Thoracic aorta (tissue), 2 donors: Measurements from ENCODE around the gene LMX1A. TPM values are rescaled to one million over a fixed set of nuclear protein-coding genes. Genes with fewer than 3 reads are reported as not detected.

ENCODE experiments used
- ATAC-seq: fragments of 150-250 bp; one replicate; pipeline ENCODE4 v1.8.0; 2017; ENCODE audit warnings: low read depth; ENCODE audit not compliant: insufficient number of reproducible peaks, low FRiP score
- DNase-seq: peaks from one replicate; pipeline ENCODE4 v3.0.0-alpha.2; 2020; ENCODE audit warnings: low spot score
- H3K27ac ChIP-seq, 2 donors: fragments of 200-600 bp; sonication (generic); 1 replicate in 1 of 2; 2 replicates in 1 of 2; pipeline ENCODE4 v1.5.1; 2016; ENCODE audit warnings: mild to moderate bottlenecking in 2 of 2, moderate library complexity in 2 of 2
- H3K27me3 ChIP-seq: fragments of 200-600 bp; sonication (generic); replicated peaks from 2 replicates; pipeline ENCODE4 v1.6.0; 2016; ENCODE audit warnings: mild to moderate bottlenecking; ENCODE audit not compliant: insufficient read depth
- H3K36me3 ChIP-seq: fragments of 200-600 bp; sonication (generic); one replicate; pipeline ENCODE4 v1.5.1; 2016
- H3K4me1 ChIP-seq, 2 donors: fragments of 200-600 bp; sonication (generic); 1 replicate in 1 of 2; 2 replicates in 1 of 2; pipeline versions ENCODE4 v1.5.1 to v1.6.0; 2016; ENCODE audit warnings: low read depth in 2 of 2, mild to moderate bottlenecking in 1 of 2; ENCODE audit not compliant: control insufficient read depth in 1 of 2
- H3K4me3 ChIP-seq: fragments of 200-600 bp; sonication (generic); 2 replicates; pipeline ENCODE4 v1.5.1; 2016; ENCODE audit warnings: mild to moderate bottlenecking
- H3K9me3 ChIP-seq: fragments of 200-600 bp; sonication (generic); 2 replicates; pipeline ENCODE4 v1.5.1; 2016
- total RNA-seq, 2 donors: library from RNA; depleted of rRNA; stranded (reverse); fragments of >200 nt; gene quantifications; one replicate each; pipeline versions ENCODE4 v1.1.0 to v1.2.3, GENCODE V29; 2016
- TF ChIP-seq, protein P1 (sequence below): fragments of 200-600 bp; sonication (generic); IDR thresholded peaks from one replicate; pipeline ENCODE4 v1.5.1; 2019; ENCODE audit warnings: antibody characterized with exemption

LMX1A gene
- total RNA-seq, 2 donors from 2014 or later = 0.68 TPM; not detected in 1

DNA sequence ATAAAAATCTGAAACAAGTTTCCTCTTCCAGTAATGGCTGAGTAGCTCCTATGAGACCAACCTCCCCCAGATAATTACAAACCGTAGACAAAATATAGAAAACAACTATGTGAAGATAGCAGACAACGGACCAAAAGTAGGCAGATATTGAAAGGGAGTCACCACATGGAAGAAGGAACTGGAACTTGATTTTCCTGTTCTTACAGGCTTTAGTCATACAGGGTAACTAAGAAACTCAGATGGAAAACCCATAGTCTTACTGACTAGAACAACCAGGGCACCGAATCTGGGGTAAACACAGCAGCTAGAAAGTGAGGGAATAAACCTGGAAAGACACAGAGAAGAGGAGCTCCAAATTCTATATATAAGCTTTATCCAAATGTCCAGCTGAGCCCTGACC, 26.0 kb downstream of the LMX1A start:
- Histone ChIP-seq H3K36me3 (no peaks in the 10 kb centered on the region), H3K4me3 (no peak overlapping the region), H3K9me3 (no peaks in the 10 kb centered on the region), H3K27me3 (no peaks in the 10 kb centered on the region), H3K4me1 (no peaks in the 10 kb centered on the region), H3K27ac (no peak overlapping the region)
- TF ChIP-seq, protein P1, sequence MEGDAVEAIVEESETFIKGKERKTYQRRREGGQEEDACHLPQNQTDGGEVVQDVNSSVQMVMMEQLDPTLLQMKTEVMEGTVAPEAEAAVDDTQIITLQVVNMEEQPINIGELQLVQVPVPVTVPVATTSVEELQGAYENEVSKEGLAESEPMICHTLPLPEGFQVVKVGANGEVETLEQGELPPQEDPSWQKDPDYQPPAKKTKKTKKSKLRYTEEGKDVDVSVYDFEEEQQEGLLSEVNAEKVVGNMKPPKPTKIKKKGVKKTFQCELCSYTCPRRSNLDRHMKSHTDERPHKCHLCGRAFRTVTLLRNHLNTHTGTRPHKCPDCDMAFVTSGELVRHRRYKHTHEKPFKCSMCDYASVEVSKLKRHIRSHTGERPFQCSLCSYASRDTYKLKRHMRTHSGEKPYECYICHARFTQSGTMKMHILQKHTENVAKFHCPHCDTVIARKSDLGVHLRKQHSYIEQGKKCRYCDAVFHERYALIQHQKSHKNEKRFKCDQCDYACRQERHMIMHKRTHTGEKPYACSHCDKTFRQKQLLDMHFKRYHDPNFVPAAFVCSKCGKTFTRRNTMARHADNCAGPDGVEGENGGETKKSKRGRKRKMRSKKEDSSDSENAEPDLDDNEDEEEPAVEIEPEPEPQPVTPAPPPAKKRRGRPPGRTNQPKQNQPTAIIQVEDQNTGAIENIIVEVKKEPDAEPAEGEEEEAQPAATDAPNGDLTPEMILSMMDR = no peak
- ATAC-seq (no peak), DNase-seq (no peak)

DNA sequence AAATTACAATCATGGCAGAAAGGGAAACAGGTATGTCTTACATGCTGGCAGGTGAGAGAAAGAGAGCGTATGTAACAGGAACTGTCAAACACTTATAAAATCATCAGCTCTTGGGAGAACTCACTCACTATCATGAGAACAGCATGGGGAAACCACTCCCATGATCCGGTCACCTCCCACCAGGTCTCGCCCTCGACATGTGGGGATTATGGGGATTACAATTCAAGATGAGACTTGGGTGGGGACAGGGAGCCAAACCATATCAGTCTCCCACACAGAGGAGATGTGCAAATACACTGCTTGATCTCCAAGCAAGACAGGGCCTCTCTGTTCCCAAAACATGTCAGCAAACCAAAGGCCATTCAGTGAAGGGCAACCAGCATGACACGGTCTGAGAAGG, 27.4 kb downstream of the LMX1A start:
- TF ChIP-seq, protein P1 = no peak
- ATAC-seq (no peak), DNase-seq (no peak)
- Histone ChIP-seq H3K4me1 (no peaks in the 10 kb centered on the region), H3K36me3 (no peaks in the 10 kb centered on the region), H3K27ac (no peak overlapping the region), H3K9me3 (no peaks in the 10 kb centered on the region), H3K4me3 (no peak overlapping the region), H3K27me3 (no peaks in the 10 kb centered on the region)

DNA sequence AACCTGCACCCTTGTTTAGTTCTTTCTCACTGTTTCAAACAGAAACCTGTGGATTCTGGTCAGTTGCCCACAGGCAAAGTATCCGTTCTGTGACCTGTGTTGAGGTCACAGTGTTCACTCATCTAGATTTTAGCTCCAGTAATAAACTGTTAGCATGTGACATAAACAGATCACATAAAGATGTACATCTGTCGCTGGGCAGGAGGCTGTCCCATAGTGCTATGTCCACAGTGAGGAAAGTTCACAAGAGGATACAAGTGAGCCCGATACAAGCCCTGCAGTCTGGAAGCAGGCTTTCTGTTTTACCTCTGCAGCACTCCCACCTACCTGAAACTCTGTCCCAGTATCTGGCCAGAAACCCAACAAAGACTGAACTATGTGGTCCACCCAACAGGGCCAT, 28.4 kb downstream of the LMX1A start:
- Histone ChIP-seq H3K9me3 (no peaks in the 10 kb centered on the region), H3K4me1 (no peaks in the 10 kb centered on the region), H3K36me3 (no peaks in the 10 kb centered on the region), H3K27ac (no peak overlapping the region), H3K27me3 (no peaks in the 10 kb centered on the region), H3K4me3 (no peak overlapping the region)
- ATAC-seq = no peak
- TF ChIP-seq, protein P1 = no peak
- DNase-seq = no peak

DNA sequence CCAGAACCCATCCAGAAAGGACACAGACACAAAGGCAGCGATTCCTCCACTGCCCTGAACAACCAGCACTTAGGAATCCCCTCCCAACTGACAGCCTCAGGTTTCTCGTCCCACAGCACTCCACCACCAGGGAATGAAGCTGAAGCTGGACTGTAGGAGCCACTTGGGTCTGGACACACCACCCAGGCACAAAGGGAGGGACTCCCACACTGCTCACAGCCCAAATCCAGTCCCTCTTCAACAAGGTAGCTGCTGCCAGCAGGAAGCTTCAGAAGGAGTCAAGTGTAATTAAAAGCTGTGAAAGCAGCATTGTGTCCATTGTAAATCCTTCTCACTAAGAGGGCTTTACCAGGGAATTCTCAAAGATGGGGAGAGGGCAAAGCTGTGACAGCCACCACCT, 29.0 kb downstream of the LMX1A start:
- no peaks in the 10 kb centered on the region for H3K36me3 ChIP-seq
- H3K9me3 ChIP-seq = no peaks in the 10 kb centered on the region
- H3K4me1 ChIP-seq = no peaks in the 10 kb centered on the region
- ATAC-seq (no peak), DNase-seq (no peak)
- no peak overlapping the region for H3K4me3 ChIP-seq
- no peak overlapping the region for H3K27ac ChIP-seq
- H3K27me3 ChIP-seq = no peaks in the 10 kb centered on the region
- TF ChIP-seq, protein P1 = no peak

DNA sequence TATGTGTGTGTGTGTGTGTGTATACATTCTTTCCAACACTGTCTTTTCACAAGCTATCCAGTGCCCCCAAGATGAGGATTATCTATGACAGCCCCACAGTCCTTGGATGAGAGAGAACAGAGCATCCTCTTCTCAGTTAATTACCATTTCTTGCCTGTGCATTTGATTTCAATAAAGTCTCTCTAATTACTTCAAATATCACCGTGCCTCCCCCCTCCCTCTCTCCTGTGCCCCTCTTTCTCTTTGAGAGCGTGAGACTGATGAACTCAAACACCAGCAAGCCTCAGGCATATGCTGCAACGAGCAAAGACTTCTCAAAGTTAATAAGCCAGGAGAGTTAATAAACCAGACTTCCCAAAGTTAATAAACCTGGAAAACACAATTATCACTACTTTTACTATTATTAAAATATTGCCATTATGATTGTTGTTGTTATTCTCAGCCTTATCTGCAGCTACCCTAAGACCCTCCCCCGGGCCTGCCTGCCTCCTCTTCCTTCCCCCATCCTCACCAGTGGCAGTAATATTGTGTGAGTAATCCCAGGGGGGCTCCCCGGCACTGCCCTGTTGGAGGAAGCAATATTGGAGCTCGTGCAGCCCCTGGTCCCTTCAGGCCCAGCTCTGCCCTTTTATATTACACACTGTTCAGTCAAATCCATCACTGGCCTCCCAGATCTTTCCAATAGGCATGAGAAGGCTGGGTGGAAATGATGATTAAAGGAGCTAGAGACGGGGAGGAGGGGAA, 30.9 kb downstream of the LMX1A start:
- no peaks in the 10 kb centered on the region for H3K4me1 ChIP-seq
- H3K36me3 ChIP-seq = no peaks in the 10 kb centered on the region
- TF ChIP-seq, protein P1 = no peak
- no peak overlapping the region for H3K27ac ChIP-seq
- ATAC-seq (no peak), DNase-seq (no peak)
- no peaks in the 10 kb centered on the region for H3K27me3 ChIP-seq
- no peak overlapping the region for H3K4me3 ChIP-seq
- no peaks in the 10 kb centered on the region for H3K9me3 ChIP-seq
